Heart right ventricle (tissue), 16 donors: ENCODE results near the gene SRPK1. TPM values are rescaled to one million over a fixed set of nuclear protein-coding genes. Genes with fewer than 3 reads are reported as not detected.

Experiments used
- ATAC-seq, 8 donors: fragments of 200-7000 bp; cut with Tn5 transposase; one replicate each; pipeline ENCODE4 v1.9.1; 2020; ENCODE audit warnings: mild to moderate bottlenecking in 8 of 8, moderate library complexity in 8 of 8, moderate number of reproducible peaks in 1 of 8
- DNase-seq, 2 donors: peaks; one replicate each; pipeline ENCODE4 v3.0.0-alpha.2; 2020
- H3K27ac ChIP-seq, 10 donors: fragments of 200-600 bp; sonication (generic) in 2 of 10; one replicate each; pipeline versions ENCODE4 v1.5.0 to v1.8.0; 2020 to 2022; ENCODE audit warnings: mild to moderate bottlenecking in 3 of 10
- H3K27me3 ChIP-seq, 7 donors: fragments of 200-600 bp; one replicate each; pipeline ENCODE4 v1.8.0; 2021 to 2022; ENCODE audit warnings: mild to moderate bottlenecking in 2 of 7
- H3K36me3 ChIP-seq, 9 donors: fragments of 200-600 bp; sonication (generic) in 1 of 9; one replicate each; pipeline versions ENCODE4 v1.5.0 to v1.8.0; 2020 to 2022; ENCODE audit warnings: mild to moderate bottlenecking in 2 of 9
- H3K4me1 ChIP-seq, 9 donors: fragments of 200-600 bp; sonication (generic) in 1 of 9; one replicate each; pipeline versions ENCODE4 v1.5.0 to v1.8.0; 2020 to 2022; ENCODE audit warnings: mild to moderate bottlenecking in 4 of 9
- H3K4me3 ChIP-seq, 10 donors: fragments of 200-600 bp; sonication (generic) in 2 of 10; one replicate each; pipeline versions ENCODE4 v1.5.0 to v1.8.0; 2020 to 2022; ENCODE audit warnings: mild to moderate bottlenecking in 7 of 10, moderate library complexity in 2 of 10
- H3K9me3 ChIP-seq, 11 donors: fragments of 200-600 bp in 10 of 11; sonication (generic) in 2 of 11; one replicate each; pipeline versions ENCODE4 v1.5.0 to v1.8.0; 2013 to 2022; ENCODE audit warnings: mild to moderate bottlenecking in 2 of 11, control low read depth in 1 of 11, moderate library complexity in 1 of 11
- CTCF ChIP-seq, 9 donors: fragments of 200-600 bp; sonication (generic) in 2 of 9; IDR thresholded peaks; one replicate each; pipeline versions ENCODE4 v1.5.0 to v1.8.0; 2021 to 2022; ENCODE audit warnings: antibody characterized with exemption in 9 of 9, mild to moderate bottlenecking in 5 of 9, moderate library complexity in 1 of 9
- WGBS, 2 donors: extraction: QIAGEN DNeasy Blood & Tissue Kit; methylation state at CpG; one replicate each; pipeline ENCODE4 v1.1.7; 2013; ENCODE audit warnings: inconsistent platforms in 1 of 2; 5-methylcytosine and 5-hydroxymethylcytosine counted together
- intact Hi-C, 10 donors: fragments of 100-400 bp; cut with DNase I; formaldehyde crosslinking; loops; one replicate each; pipeline versions ENCODE4 v1.11.1 to v1.14.2; 2022
- polyA plus RNA-seq, 2 donors: library from polyadenylated mRNA; stranded (reverse); fragments of 200-250 nt; gene quantifications; one replicate each; pipeline ENCODE4 v1.2.3, GENCODE V29; 2013
- total RNA-seq, 10 donors: library from RNA; stranded (reverse); fragmentation: NEBNext Ultra II Directional in 3 of 10; extraction: Animal tissue kit (Norgen Biotek cat#: 25700) in 3 of 10; gene quantifications; one replicate each; pipeline versions ENCODE4 v1.2.1 to v1.2.4, GENCODE V29; 2021 to 2023
- donor health status: Arrhythmogenic right ventricular cardiomyopathy.
- donor health status: ischemic (EF 13 %, LVEDD 7.1; RV severe dilation, severe dysfunction).
- donor health status: healthy with polysubstance abuse.
- donor health status: DM: no; HTN: yes; CAD: no.
- donor health status: DM: no; HTN: no; CAD: no.
- donor health status: ischemic (EF 25% LVEDD 6.9; RV normal size, moderate dysfunction).
- donor health status: ischemic (EF 25% LVEDD 5.7; RV mildly dilated, moderate dysfunction).
- donor health status: healthy.
- donor health status: DM: yes; HTN: yes; CAD: no.
- donor health status: Ischemic cardiomyopathy.
- donor health status: ischemic (EF 35%, LVEDD 5.7; RV mildly dilated, moderate dysfunction).
- donor health status: nonischemic (EF 11% LVEDD 7.7; RV severe dilation, severe dysfunction).
- donor health status: DM: yes; HTN: yes; CAD: no.
- donor health status: PGD.
- donor health status: ischemic (EF 29% LVEDD 5.4; RV normal size, mild dysfunction).
- donor health status: nonischemic (EF 23%, LVEDD 6.1; RV moderate dilation, normal function).

Gene SRPK1
- total and polyA plus RNA-seq, 12 donors: 6.0 to 25.6 (median 17.4) TPM

GRCh38 chr6:35874730-35875129 lies 46.2 kb downstream of the SRPK1 start:
- WGBS, 2 donors: 86 to 96% methylated on average over 1 of the region's 1 CpG
- ATAC-seq: no peak

GRCh38 chr6:35859367-35859766 lies 61.5 kb downstream of the SRPK1 start:
- no peak for ATAC-seq
- intact Hi-C loops: no loop called here
- Histone ChIP-seq H3K27ac (no peak overlapping the region), H3K4me1 (no peaks in the 10 kb centered on the region), H3K4me3 (no peak overlapping the region), H3K9me3 (no peaks in the 10 kb centered on the region), H3K27me3 (no peaks in the 10 kb centered on the region), H3K36me3 (peaks cover 0 to 82% (median 23%) of the 10 kb centered on the region in 9 donors)
- DNase-seq: no peak
- TF ChIP-seq CTCF (IDR thresholded peaks at IDR 0.05): no peak
- 87 to 91% methylated on average over 4 of the region's 4 CpGs for WGBS, 2 donors

More at GRCh38 chr6:35874730-35875129, 46.2 kb downstream of the SRPK1 start:
- peaks cover 0 to 65% (median 9%) of the 10 kb centered on the region in 9 donors for H3K36me3 ChIP-seq
- H3K4me1 ChIP-seq: peaks cover 0 to 9% (median 0%) of the 10 kb centered on the region in 9 donors
- no peak overlapping the region for H3K27ac ChIP-seq
- TF ChIP-seq CTCF (IDR thresholded peaks at IDR 0.05): no peak
- no peaks in the 10 kb centered on the region for H3K27me3 ChIP-seq
- intact Hi-C loops: no loop called here
- no peak for DNase-seq
- no peak overlapping the region for H3K4me3 ChIP-seq
- peaks cover 0 to 3% (median 0%) of the 10 kb centered on the region in 11 donors for H3K9me3 ChIP-seq

GRCh38 chr6:35857853-35858252 lies 63.0 kb downstream of the SRPK1 start:
- intact Hi-C loops: no loop called here
- ATAC-seq: no peak
- H3K36me3 ChIP-seq: peaks cover 0 to 91% (median 23%) of the 10 kb centered on the region in 9 donors
- H3K4me3 ChIP-seq: no peak overlapping the region
- no peak overlapping the region for H3K27ac ChIP-seq
- no peak for DNase-seq
- H3K9me3 ChIP-seq: no peaks in the 10 kb centered on the region
- no peaks in the 10 kb centered on the region for H3K4me1 ChIP-seq
- H3K27me3 ChIP-seq: no peaks in the 10 kb centered on the region
- TF ChIP-seq CTCF (IDR thresholded peaks at IDR 0.05): no peak

GRCh38 chr6:35856250-35856649 lies 64.6 kb downstream of the SRPK1 start:
- Histone ChIP-seq H3K4me3 (no peak overlapping the region), H3K27ac (no peak overlapping the region), H3K27me3 (no peaks in the 10 kb centered on the region), H3K4me1 (no peaks in the 10 kb centered on the region), H3K36me3 (peaks cover 0 to 94% (median 28%) of the 10 kb centered on the region in 9 donors), H3K9me3 (no peaks in the 10 kb centered on the region)
- TF ChIP-seq CTCF (IDR thresholded peaks at IDR 0.05): no peak
- WGBS, 2 donors: 95 to 97% methylated on average over 1 of the region's 1 CpG
- DNase-seq: no peak
- intact Hi-C loops: no loop called here
- ATAC-seq: no peak
